HEK293 (cell line): ENCODE data around the gene EXD3.

Source experiments
- CTCF ChIA-PET: fragments of 350-600 bp; formaldehyde crosslinking; extraction: SDS; loops from one replicate; lab custom pipeline; 2021; ENCODE audit warnings: antibody characterized with exemption; lab: Yijun Ruan, JAX
- POLR2A ChIA-PET: fragments of 300-600 bp; formaldehyde crosslinking; extraction: SDS; loops from one replicate; lab custom pipeline; 2020; ENCODE audit warnings: antibody characterized with exemption, inconsistent platforms; lab: Yijun Ruan, JAX
- H3K27ac ChIP-seq: fragments of 200-500 bp; sonication (Bioruptor generic); 2 replicates; pipeline ENCODE4 v1.5.1; 2014; ENCODE audit warnings: low read depth, low read length, control low read depth, inconsistent platforms; ENCODE audit errors: extremely low read depth
- H3K36me3 ChIP-seq, 2 experiments: fragments of 200-500 bp in 1 of 2; sonication (Bioruptor generic) in 1 of 2; 1 replicate in 1 of 2; 2 replicates in 1 of 2; pipeline ENCODE4 v1.5.1; 2014 to 2017; ENCODE audit warnings: inconsistent platforms in 2 of 2, low read length in 2 of 2; ENCODE audit not compliant: control insufficient read depth in 2 of 2, insufficient read depth in 1 of 2
- H3K4me1 ChIP-seq: fragments of 200-500 bp; sonication (Bioruptor generic); 2 replicates; pipeline ENCODE4 v1.5.1; 2014; ENCODE audit warnings: mild to moderate bottlenecking, low read length, inconsistent platforms; ENCODE audit not compliant: control insufficient read depth, insufficient read depth
- H3K4me3 ChIP-seq: 2 replicates; pipeline ENCODE4 v1.5.1; 2011; ENCODE audit warnings: low read depth, mild to moderate bottlenecking, control low read depth, low read length, moderate library complexity
- H3K9me3 ChIP-seq: fragments of 200-500 bp; sonication (Bioruptor generic); 2 replicates; pipeline ENCODE4 v1.5.1; 2014; ENCODE audit warnings: low read depth, low read length, inconsistent platforms; ENCODE audit not compliant: control insufficient read depth, insufficient read depth
- ATF2 ChIP-seq: fragments of 450-650 bp; formaldehyde crosslinking; IDR thresholded peaks from 2 replicates; pipeline ENCODE4 v1.5.1; 2016; ENCODE audit warnings: missing biosample characterization, missing genetic modification characterization, low read depth
- GLI4 ChIP-seq: fragments of 450-650 bp; formaldehyde crosslinking; IDR thresholded peaks from 2 replicates; pipeline ENCODE4 v1.5.1; 2016; ENCODE audit warnings: missing biosample characterization, missing genetic modification characterization
- INSM2 ChIP-seq: fragments of 450-650 bp; formaldehyde crosslinking; IDR thresholded peaks from 2 replicates; pipeline ENCODE4 v1.5.1; 2016; ENCODE audit warnings: missing biosample characterization, missing genetic modification characterization
- RBAK ChIP-seq: fragments of 450-650 bp; formaldehyde crosslinking; IDR thresholded peaks from 2 replicates; pipeline ENCODE4 v1.5.1; 2016; ENCODE audit warnings: missing biosample characterization, missing genetic modification characterization
- ZBTB44 ChIP-seq: fragments of 450-650 bp; IDR thresholded peaks from 2 replicates; pipeline ENCODE4 v1.5.1; 2018; ENCODE audit warnings: missing biosample characterization, mild to moderate bottlenecking, missing genetic modification characterization
- ZNF112 ChIP-seq: fragments of 450-650 bp; formaldehyde crosslinking; IDR thresholded peaks from 2 replicates; pipeline ENCODE4 v1.5.0; 2017; ENCODE audit warnings: missing biosample characterization, missing genetic modification characterization
- ZNF121 ChIP-seq: fragments of 450-650 bp; formaldehyde crosslinking; IDR thresholded peaks from 2 replicates; pipeline ENCODE4 v1.5.1; 2016; ENCODE audit warnings: missing biosample characterization, missing genetic modification characterization
- ZNF140 ChIP-seq: fragments of 450-650 bp; formaldehyde crosslinking; IDR thresholded peaks from 2 replicates; pipeline ENCODE4 v1.5.1; 2016; ENCODE audit warnings: missing biosample characterization, missing genetic modification characterization
- ZNF202 ChIP-seq: fragments of 450-650 bp; formaldehyde crosslinking; IDR thresholded peaks from 2 replicates; pipeline ENCODE4 v1.5.1; 2016; ENCODE audit warnings: missing biosample characterization, missing genetic modification characterization, borderline replicate concordance
- ZNF23 ChIP-seq: fragments of 450-650 bp; formaldehyde crosslinking; IDR thresholded peaks from 2 replicates; pipeline ENCODE4 v1.5.1; 2016; ENCODE audit warnings: missing biosample characterization, missing genetic modification characterization, borderline replicate concordance
- ZNF280C ChIP-seq: fragments of 450-650 bp; formaldehyde crosslinking; IDR thresholded peaks from 2 replicates; pipeline ENCODE4 v1.5.1; 2016; ENCODE audit warnings: missing biosample characterization, missing genetic modification characterization
- ZNF302 ChIP-seq: fragments of 450-650 bp; formaldehyde crosslinking; IDR thresholded peaks from 2 replicates; pipeline ENCODE4 v1.5.1; 2016; ENCODE audit warnings: missing biosample characterization, missing genetic modification characterization, low read depth
- ZNF416 ChIP-seq: fragments of 450-650 bp; formaldehyde crosslinking; IDR thresholded peaks from 2 replicates; pipeline ENCODE4 v1.5.1; 2016; ENCODE audit warnings: missing biosample characterization, missing genetic modification characterization
- ZNF621 ChIP-seq: fragments of 450-650 bp; formaldehyde crosslinking; IDR thresholded peaks from 2 replicates; pipeline ENCODE4 v1.5.1; 2017; ENCODE audit warnings: missing biosample characterization, missing genetic modification characterization
- ZNF747 ChIP-seq: fragments of 450-650 bp; formaldehyde crosslinking; IDR thresholded peaks from 2 replicates; pipeline ENCODE4 v1.5.1; 2016; ENCODE audit warnings: missing biosample characterization, missing genetic modification characterization
- ZNF785 ChIP-seq: fragments of 450-650 bp; formaldehyde crosslinking; IDR thresholded peaks from 2 replicates; pipeline ENCODE4 v1.5.1; 2016; ENCODE audit warnings: missing biosample characterization, missing genetic modification characterization
- ZSCAN30 ChIP-seq: fragments of 450-650 bp; IDR thresholded peaks from 2 replicates; pipeline ENCODE4 v1.5.1; 2018; ENCODE audit warnings: missing biosample characterization, mild to moderate bottlenecking, missing genetic modification characterization, moderate library complexity

Gene EXD3

GRCh38 chr9:137374131-137374845, 48.7 kb downstream of the EXD3 start:
- POLR2A ChIA-PET = interaction anchor here (1.9 kb wide), 1 partner anchor 72 kb away, joined by 4 read pairs; the partner anchor contains the start of gene NRARP
- CTCF ChIA-PET = interaction anchor here (0.5 kb wide), 1 partner anchor 583 kb away, joined by 4 read pairs; the partner anchor contains the start of gene TMEM141

GRCh38 chr9:137373611-137373980, 49.4 kb downstream of the EXD3 start:
- Histone ChIP-seq H3K9me3 (no peaks in the 10 kb centered on the region), H3K4me1 (no peaks in the 10 kb centered on the region), H3K27ac (no peak overlapping the region), H3K4me3 (no peak overlapping the region), H3K36me3 (no peaks in the 10 kb centered on the region)
- POLR2A ChIA-PET = no interaction called here
- TF ChIP-seq ZSCAN30 (no peak), ZBTB44 (tag by site-specific recombination) (no peak), ZNF416 (tag by site-specific recombination) (no peak), ZNF140 (tag by site-specific recombination) (no peak), INSM2 (tag by site-specific recombination) (no peak), ZNF280C (tag by site-specific recombination) (no peak), ZNF747 (tag by site-specific recombination) (no peak), ATF2 (no peak), ZNF302 (tag by site-specific recombination) (no peak), ZNF202 (tag by site-specific recombination) (no peak), ZNF112 (tag by site-specific recombination) (no peak), ZNF621 (tag by site-specific recombination) (no peak)
- CTCF ChIA-PET = interaction anchor here (0.5 kb wide), 1 partner anchor 582 kb away, joined by 4 read pairs; the partner anchor contains the start of gene TMEM141

More at GRCh38 chr9:137374131-137374845, 48.7 kb downstream of the EXD3 start:
- Histone ChIP-seq H3K4me3 (no peak overlapping the region), H3K9me3 (no peaks in the 10 kb centered on the region), H3K4me1 (no peaks in the 10 kb centered on the region), H3K36me3 (no peaks in the 10 kb centered on the region), H3K27ac (no peak overlapping the region)
- TF ChIP-seq ZNF121 (tag by site-specific recombination) (no peak), ZNF785 (tag by site-specific recombination) (no peak), RBAK (tag by site-specific recombination) (no peak), ZNF23 (no peak), GLI4 (tag by site-specific recombination) (no peak)
